Heart left ventricle (tissue), 13 donors: ENCODE measurements around the gene EIF1AY.

Source experiments
- CTCF ChIP-seq, 12 donors: fragments of 200-600 bp; sonication (generic) in 4 of 12; IDR thresholded peaks; one replicate each; pipeline versions ENCODE4 v1.5.0 to v1.8.0; 2018 to 2022; ENCODE audit warnings: antibody characterized with exemption in 12 of 12, mild to moderate bottlenecking in 5 of 12
- POLR2A ChIP-seq, 2 donors: fragments of 450-650 bp; IDR thresholded peaks; one replicate each; pipeline ENCODE4 v1.6.1; 2017; ENCODE audit warnings: antibody characterized with exemption in 2 of 2, mild to moderate bottlenecking in 2 of 2, moderate library complexity in 2 of 2
- donor health status: ischemic (EF 13 %, LVEDD 7.1; RV severe dilation, severe dysfunction).
- donor health status: DM: no; HTN: yes; CAD: no.
- donor health status: DM: no; HTN: no; CAD: no.
- donor health status: ischemic (EF 25% LVEDD 6.9; RV normal size, moderate dysfunction).
- donor health status: ischemic (EF 25% LVEDD 5.7; RV mildly dilated, moderate dysfunction).
- donor health status: ischemic (EF 35%, LVEDD 5.7; RV mildly dilated, moderate dysfunction).
- donor health status: nonischemic (EF 11% LVEDD 7.7; RV severe dilation, severe dysfunction).
- donor health status: DM: yes; HTN: yes; CAD: no.
- donor health status: PGD.
- donor health status: ischemic (EF 29% LVEDD 5.4; RV normal size, mild dysfunction).
- donor health status: nonischemic (EF 23%, LVEDD 6.1; RV moderate dilation, normal function).

- no peak for TF ChIP-seq POLR2A (IDR thresholded peaks at IDR 0.05)
- TF ChIP-seq CTCF (IDR thresholded peaks at IDR 0.05), result no peak
These were observed 36.6 kb upstream of the EIF1AY start for GRCh38 chrY:20538933-20539332.
